G401 (cell line): ENCODE results near the gene PHACTR1. TPM values are rescaled to one million over a fixed set of nuclear protein-coding genes. Genes with fewer than 3 reads are reported as not detected.

Source experiments
- DNase-seq: peaks from one replicate; pipeline ENCODE4 v3.0.0-alpha.2; 2015; ENCODE audit warnings: low spot score
- in situ Hi-C: cut with HindIII; loops from 2 replicates; pipeline ENCODE4 v1.10.0; 2016; ENCODE audit warnings: low sequenced_read_pairs, mixed read lengths
- total RNA-seq: library from RNA; depleted of rRNA; stranded (reverse); fragments of >200 nt; shearing (Covaris generic); gene quantifications from 2 replicates; pipeline ENCODE4 v1.2.3, GENCODE V29; 2014

The PHACTR1 gene
- total RNA-seq, 1 experiment from 2014 or later = not detected

GRCh38 chr6:13296536-13296997, 580.0 kb downstream of the PHACTR1 start:
- DNase-seq = no peak
- in situ Hi-C loops = no loop called here

- in situ Hi-C loops = no loop called here
- no peak for DNase-seq
Measured at GRCh38 chr6:13297391-13297790, 580.8 kb downstream of the PHACTR1 start.

GRCh38 chr6:13298446-13298845, 581.9 kb downstream of the PHACTR1 start:
- in situ Hi-C loops = no loop called here
- no peak for DNase-seq

- DNase-seq = no peak
- in situ Hi-C loops = no loop called here
Measured at GRCh38 chr6:13299403-13299821, 582.8 kb downstream of the PHACTR1 start.

GRCh38 chr6:13299918-13300317, 583.4 kb downstream of the PHACTR1 start:
- DNase-seq = no peak
- in situ Hi-C loops = no loop called here

- in situ Hi-C loops = no loop called here
- no peak for DNase-seq
Measured at GRCh38 chr6:13300643-13301590, 584.4 kb downstream of the PHACTR1 start.

GRCh38 chr6:13302291-13302690, 585.7 kb downstream of the PHACTR1 start:
- in situ Hi-C loops = no loop called here
- no peak for DNase-seq

- in situ Hi-C loops = no loop called here
- DNase-seq = no peak
Measured at GRCh38 chr6:13302751-13303667, 586.4 kb downstream of the PHACTR1 start.

- in situ Hi-C loops = no loop called here
Measured at GRCh38 chr6:13303668-13304017, 587.1 kb downstream of the PHACTR1 start.

GRCh38 chr6:13304101-13304500, 587.5 kb downstream of the PHACTR1 start:
- DNase-seq = no peak
- in situ Hi-C loops = no loop called here

More at GRCh38 chr6:13303668-13304017, 587.1 kb downstream of the PHACTR1 start:
- no peak for DNase-seq

GRCh38 chr6:13304580-13305260, 588.2 kb downstream of the PHACTR1 start:
- in situ Hi-C loops = no loop called here
- DNase-seq = no peak

- no peak for DNase-seq
- in situ Hi-C loops = no loop called here
Measured at GRCh38 chr6:13305288-13305687, 588.7 kb downstream of the PHACTR1 start.

GRCh38 chr6:13305791-13306190, 589.2 kb downstream of the PHACTR1 start:
- no peak for DNase-seq
- in situ Hi-C loops = no loop called here

- no peak for DNase-seq
- in situ Hi-C loops = no loop called here
Measured at GRCh38 chr6:13307508-13307995, 591.0 kb downstream of the PHACTR1 start.

- in situ Hi-C loops = no loop called here
- DNase-seq = no peak
Measured at GRCh38 chr6:13308332-13308731, 591.8 kb downstream of the PHACTR1 start.

- in situ Hi-C loops = no loop called here
- no peak for DNase-seq
Measured at GRCh38 chr6:13311155-13311554, 594.6 kb downstream of the PHACTR1 start.

GRCh38 chr6:13314806-13315205, 598.2 kb downstream of the PHACTR1 start:
- in situ Hi-C loops = no loop called here
- DNase-seq = no peak

GRCh38 chr6:13315896-13316295, 599.3 kb downstream of the PHACTR1 start:
- in situ Hi-C loops = no loop called here

GRCh38 chr6:13318821-13319220, 602.3 kb downstream of the PHACTR1 start:
- in situ Hi-C loops = no loop called here
- DNase-seq = no peak

More at GRCh38 chr6:13315896-13316295, 599.3 kb downstream of the PHACTR1 start:
- no peak for DNase-seq
